Measurements from ENCODE around the gene L3MBTL4.

Gene L3MBTL4

GRCh38 chr18:6363216-6363615, 51.5 kb downstream of the L3MBTL4 start:
- no peak for DNase-seq (ENCODE audit: low read depth)

GRCh38 chr18:6362559-6363129, 52.1 kb downstream of the L3MBTL4 start:
- DNase-seq (ENCODE audit: low read depth), result no peak

- DNase-seq (ENCODE audit: low read depth), result no peak
These were observed 57.0 kb downstream of the L3MBTL4 start for GRCh38 chr18:6357668-6358067.

GRCh38 chr18:6355789-6356589, 58.7 kb downstream of the L3MBTL4 start:
- DNase-seq (ENCODE audit: low read depth), result no peak

- DNase-seq (ENCODE audit: low read depth), result no peak
These were observed 62.4 kb downstream of the L3MBTL4 start for GRCh38 chr18:6352275-6352674.

- DNase-seq (ENCODE audit: low read depth), result no peak
These were observed 71.7 kb downstream of the L3MBTL4 start for GRCh38 chr18:6342990-6343389.

- DNase-seq (ENCODE audit: low read depth), result no peak
These were observed 73.0 kb downstream of the L3MBTL4 start for GRCh38 chr18:6341709-6342108.

- DNase-seq (ENCODE audit: low read depth), result no peak
These were observed 73.4 kb downstream of the L3MBTL4 start for GRCh38 chr18:6341303-6341702.

- no peak for DNase-seq (ENCODE audit: low read depth)
These were observed 74.6 kb downstream of the L3MBTL4 start for GRCh38 chr18:6340121-6340520.

GRCh38 chr18:6336239-6336638, 78.5 kb downstream of the L3MBTL4 start:
- no peak for DNase-seq (ENCODE audit: low read depth)

GRCh38 chr18:6333981-6334380, 80.7 kb downstream of the L3MBTL4 start:
- DNase-seq (ENCODE audit: low read depth), result no peak

GRCh38 chr18:6331872-6332271, 82.8 kb downstream of the L3MBTL4 start:
- no peak for DNase-seq (ENCODE audit: low read depth)

GRCh38 chr18:6330786-6331185, 83.9 kb downstream of the L3MBTL4 start:
- no peak for DNase-seq (ENCODE audit: low read depth)

- no peak for DNase-seq (ENCODE audit: low read depth)
These were observed 86.1 kb downstream of the L3MBTL4 start for GRCh38 chr18:6328621-6329010.

GRCh38 chr18:6327895-6328620, 86.7 kb downstream of the L3MBTL4 start:
- no peak for DNase-seq (ENCODE audit: low read depth)

GRCh38 chr18:6327485-6327884, 87.2 kb downstream of the L3MBTL4 start:
- no peak for DNase-seq (ENCODE audit: low read depth)

- DNase-seq (ENCODE audit: low read depth), result no peak
These were observed 88.1 kb downstream of the L3MBTL4 start for GRCh38 chr18:6326566-6326965.

- DNase-seq (ENCODE audit: low read depth), result no peak
These were observed 91.3 kb downstream of the L3MBTL4 start for GRCh38 chr18:6323319-6323889.

GRCh38 chr18:6315517-6316331, 99.0 kb downstream of the L3MBTL4 start:
- DNase-seq (ENCODE audit: low read depth), result no peak

GRCh38 chr18:6313415-6313814, 101.3 kb downstream of the L3MBTL4 start:
- DNase-seq (ENCODE audit: low read depth), result no peak

- no peak for DNase-seq (ENCODE audit: low read depth)
These were observed 103.1 kb downstream of the L3MBTL4 start for GRCh38 chr18:6311456-6312215.

All from activated T-cell treated with anti-CD3 and anti-CD28 coated beads for 48 hours (primary cell).